ENCODE data around the gene SIGLEC11.

SIGLEC11 gene

GRCh38 chr19:49951806-49952478 is 9.0 kb downstream of the SIGLEC11 start:
- CTCF ChIA-PET: interaction anchor here (1.2 to 11.4 kb wide), 2 partner anchors 13 to 32 kb away, joined by 4 to 100 read pairs; no protein-coding TSS in a partner anchor

GRCh38 chr19:49950956-49951526 is 9.9 kb downstream of the SIGLEC11 start:
- Histone ChIP-seq H3K4me3 (ENCODE audit: low read depth, low read length) (no peak overlapping the region), H3K36me3 (ENCODE audit: control insufficient read depth in 2 of 2, insufficient read depth in 1 of 2, low read length in 2 of 2) (no peaks in the 10 kb centered on the region), H3K27ac (ENCODE audit: extremely low read depth, low read depth, low read length) (no peak overlapping the region), H3K9me3 (ENCODE audit: control insufficient read depth, insufficient read depth, low read depth, low read length) (no peaks in the 10 kb centered on the region), H3K4me1 (ENCODE audit: control insufficient read depth, insufficient read depth, low read length) (0 out of 2 replicates have a peak, but pooled peaks cover 4% of the 10 kb centered on the region)
- CTCF ChIA-PET: interaction anchor here (1.1 to 11.4 kb wide), 4 partner anchors 12 to 33 kb away, joined by 3 to 100 read pairs (median 4); no protein-coding TSS in a partner anchor
- TF ChIP-seq ZNF140 (tag by site-specific recombination; IDR thresholded peaks at IDR 0.05) (no peak), ZNF555 (tag by site-specific recombination; conservative IDR thresholded peaks at IDR 0.05) (no peak), ZNF302 (tag by site-specific recombination; IDR thresholded peaks at IDR 0.05; ENCODE audit: low read depth) (no peak), ZNF776 (tag by site-specific recombination; IDR thresholded peaks at IDR 0.05; ENCODE audit: borderline replicate concordance) (no peak), PBX3 (CRISPR knock-in tag; IDR thresholded peaks at IDR 0.05) (no peak), ZNF354C (tag by site-specific recombination; IDR thresholded peaks at IDR 0.05; ENCODE audit: borderline replicate concordance, low read depth) (no peak), SCRT1 (tag by site-specific recombination; IDR thresholded peaks at IDR 0.05; ENCODE audit: borderline replicate concordance) (no peak), ZNF221 (tag by site-specific recombination; IDR thresholded peaks at IDR 0.05; ENCODE audit: borderline replicate concordance) (no peak), ZNF366 (tag by site-specific recombination; conservative IDR thresholded peaks at IDR 0.05) (no peak)
- POLR2A ChIA-PET: no interaction called here

More at GRCh38 chr19:49951806-49952478, 9.0 kb downstream of the SIGLEC11 start:
- no peak for TF ChIP-seq ZNF518A (tag by site-specific recombination; conservative IDR thresholded peaks at IDR 0.05; ENCODE audit: low read depth)
- no peak for TF ChIP-seq ZNF324 (tag by site-specific recombination; IDR thresholded peaks at IDR 0.05)
- no peak for TF ChIP-seq ZNF121 (tag by site-specific recombination; IDR thresholded peaks at IDR 0.05)
- no peak for TF ChIP-seq ZNF211 (tag by site-specific recombination; IDR thresholded peaks at IDR 0.05; ENCODE audit: low read depth)
- TF ChIP-seq ZNF548 (tag by site-specific recombination; IDR thresholded peaks at IDR 0.05): no peak
- TF ChIP-seq ZBTB17 (tag by site-specific recombination; IDR thresholded peaks at IDR 0.05): no peak
- no peak for TF ChIP-seq ZFHX2 (tag by site-specific recombination; conservative IDR thresholded peaks at IDR 0.05)
- no peak for TF ChIP-seq ZBTB11 (tag by site-specific recombination; conservative IDR thresholded peaks at IDR 0.05; ENCODE audit: low read depth)
- no peak for TF ChIP-seq ZNF302 (tag by site-specific recombination; IDR thresholded peaks at IDR 0.05; ENCODE audit: low read depth)
- no peak overlapping the region for H3K27ac ChIP-seq (ENCODE audit: extremely low read depth, low read depth, low read length)
- H3K4me1 ChIP-seq (ENCODE audit: control insufficient read depth, insufficient read depth, low read length): 0 out of 2 replicates have a peak, but pooled peaks cover 4% of the 10 kb centered on the region
- POLR2A ChIA-PET: no interaction called here
- no peaks in the 10 kb centered on the region for H3K36me3 ChIP-seq (ENCODE audit: control insufficient read depth in 2 of 2, insufficient read depth in 1 of 2, low read length in 2 of 2)
- no peak overlapping the region for H3K4me3 ChIP-seq (ENCODE audit: low read depth, low read length)
- H3K9me3 ChIP-seq (ENCODE audit: control insufficient read depth, insufficient read depth, low read depth, low read length): no peaks in the 10 kb centered on the region

All from HEK293 (cell line).